ENCODE measurements around the gene BNIP3.

- TF ChIP-seq CTCF (conservative IDR thresholded peaks at IDR 0.05), result no peak
- no peak for TF ChIP-seq ZFX (IDR thresholded peaks at IDR 0.05)
Measured at GRCh38 chr10:131978366-131978765, 3.4 kb downstream of the BNIP3 start.

Measured in C4-2B (cell line).